ENCODE results near the gene DNASE1L1.

- TF ChIP-seq, protein P1, sequence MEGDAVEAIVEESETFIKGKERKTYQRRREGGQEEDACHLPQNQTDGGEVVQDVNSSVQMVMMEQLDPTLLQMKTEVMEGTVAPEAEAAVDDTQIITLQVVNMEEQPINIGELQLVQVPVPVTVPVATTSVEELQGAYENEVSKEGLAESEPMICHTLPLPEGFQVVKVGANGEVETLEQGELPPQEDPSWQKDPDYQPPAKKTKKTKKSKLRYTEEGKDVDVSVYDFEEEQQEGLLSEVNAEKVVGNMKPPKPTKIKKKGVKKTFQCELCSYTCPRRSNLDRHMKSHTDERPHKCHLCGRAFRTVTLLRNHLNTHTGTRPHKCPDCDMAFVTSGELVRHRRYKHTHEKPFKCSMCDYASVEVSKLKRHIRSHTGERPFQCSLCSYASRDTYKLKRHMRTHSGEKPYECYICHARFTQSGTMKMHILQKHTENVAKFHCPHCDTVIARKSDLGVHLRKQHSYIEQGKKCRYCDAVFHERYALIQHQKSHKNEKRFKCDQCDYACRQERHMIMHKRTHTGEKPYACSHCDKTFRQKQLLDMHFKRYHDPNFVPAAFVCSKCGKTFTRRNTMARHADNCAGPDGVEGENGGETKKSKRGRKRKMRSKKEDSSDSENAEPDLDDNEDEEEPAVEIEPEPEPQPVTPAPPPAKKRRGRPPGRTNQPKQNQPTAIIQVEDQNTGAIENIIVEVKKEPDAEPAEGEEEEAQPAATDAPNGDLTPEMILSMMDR (IDR thresholded peaks at IDR 0.05) = no peak
- TF ChIP-seq POLR2AphosphoS5 (IDR thresholded peaks at IDR 0.05) = no peak
These were observed 39.4 kb upstream of the DNASE1L1 start for GRCh38 chrX:154448484-154448883.

Data from prostate gland (tissue), 2 donors.